Fibroblast of peridontal ligament (primary cell): Measurements from ENCODE around the gene S100A11.

Experiments
- DNase-seq: peaks from one replicate; pipeline ENCODE4 v3.0.0-alpha.2; 2010; ENCODE audit errors: extremely low read depth

The S100A11 gene

DNA sequence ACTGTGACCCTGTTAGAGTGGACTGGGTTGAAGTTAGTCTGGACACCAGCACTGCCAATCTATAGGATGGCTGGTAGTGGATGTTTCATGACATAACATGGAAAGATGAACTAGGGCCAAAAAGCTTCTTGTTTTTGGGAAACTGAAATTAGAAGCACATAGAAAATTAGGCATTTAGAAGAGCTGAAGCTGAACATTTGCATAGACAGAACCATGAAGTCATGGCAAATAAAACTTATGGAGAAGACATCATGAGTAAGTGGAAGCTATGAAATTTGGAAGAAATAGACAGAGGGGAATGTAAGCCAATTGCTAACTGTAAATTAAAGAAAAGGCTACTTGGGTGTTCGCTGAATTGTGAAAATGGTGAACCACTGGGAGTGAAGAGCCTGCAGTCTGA lies 2.7 kb upstream of the S100A11 start:
- no peak for DNase-seq

DNA sequence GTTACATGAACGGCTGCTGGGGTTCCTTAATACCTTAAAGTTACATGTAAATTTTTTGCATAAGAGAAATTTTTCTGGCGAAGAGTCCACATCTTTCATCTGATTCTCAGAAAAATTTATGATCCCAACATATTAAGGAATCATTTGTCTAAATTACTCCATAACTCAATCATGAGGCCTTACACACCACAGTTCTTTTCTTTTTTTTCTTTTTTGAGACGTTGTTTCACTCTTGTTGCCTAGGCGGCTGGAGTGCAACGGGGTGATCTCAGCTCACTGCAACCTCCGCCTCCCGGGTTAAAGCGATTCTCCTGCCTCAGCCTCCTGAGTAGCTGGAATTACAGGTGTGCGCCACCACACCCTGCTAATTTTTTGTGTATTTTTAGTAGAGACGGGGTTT lies 2.1 kb upstream of the S100A11 start:
- no peak for DNase-seq

DNA sequence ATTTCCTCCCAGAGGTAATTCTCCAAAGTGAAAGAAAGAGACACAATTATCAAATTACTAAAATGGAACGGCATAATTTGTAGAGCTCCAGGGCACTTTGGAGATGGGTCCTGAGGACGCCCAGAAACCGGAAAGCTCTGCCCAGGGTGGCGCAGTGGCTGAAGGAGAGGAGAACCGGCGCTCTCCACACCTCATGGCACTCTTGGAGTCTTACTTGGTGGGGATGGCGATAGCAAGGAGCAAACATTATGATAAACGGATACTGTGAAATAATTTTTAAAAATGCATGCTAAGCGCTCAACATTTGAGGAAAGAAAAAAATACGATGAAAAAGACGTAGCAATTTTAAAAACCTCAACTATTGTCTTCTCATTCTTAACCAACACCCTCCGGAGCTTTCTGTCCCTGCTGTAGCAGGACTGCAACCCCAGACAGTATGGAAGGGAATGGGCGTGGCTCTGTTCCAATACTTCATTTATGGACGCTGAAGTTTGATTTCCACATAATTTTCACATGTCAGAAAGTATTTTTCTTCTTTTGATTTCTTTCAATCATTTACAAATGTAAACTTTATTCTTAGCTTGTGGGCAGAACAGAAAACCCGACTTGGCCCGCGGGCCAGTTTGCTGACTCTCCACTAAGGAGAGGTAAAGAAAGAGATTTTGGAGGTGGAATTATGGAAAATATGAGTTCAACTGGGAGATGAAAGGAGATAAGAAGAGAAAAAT lies 1.1 kb downstream of the S100A11 start:
- peak; percentile 48 for DNase-seq

DNA sequence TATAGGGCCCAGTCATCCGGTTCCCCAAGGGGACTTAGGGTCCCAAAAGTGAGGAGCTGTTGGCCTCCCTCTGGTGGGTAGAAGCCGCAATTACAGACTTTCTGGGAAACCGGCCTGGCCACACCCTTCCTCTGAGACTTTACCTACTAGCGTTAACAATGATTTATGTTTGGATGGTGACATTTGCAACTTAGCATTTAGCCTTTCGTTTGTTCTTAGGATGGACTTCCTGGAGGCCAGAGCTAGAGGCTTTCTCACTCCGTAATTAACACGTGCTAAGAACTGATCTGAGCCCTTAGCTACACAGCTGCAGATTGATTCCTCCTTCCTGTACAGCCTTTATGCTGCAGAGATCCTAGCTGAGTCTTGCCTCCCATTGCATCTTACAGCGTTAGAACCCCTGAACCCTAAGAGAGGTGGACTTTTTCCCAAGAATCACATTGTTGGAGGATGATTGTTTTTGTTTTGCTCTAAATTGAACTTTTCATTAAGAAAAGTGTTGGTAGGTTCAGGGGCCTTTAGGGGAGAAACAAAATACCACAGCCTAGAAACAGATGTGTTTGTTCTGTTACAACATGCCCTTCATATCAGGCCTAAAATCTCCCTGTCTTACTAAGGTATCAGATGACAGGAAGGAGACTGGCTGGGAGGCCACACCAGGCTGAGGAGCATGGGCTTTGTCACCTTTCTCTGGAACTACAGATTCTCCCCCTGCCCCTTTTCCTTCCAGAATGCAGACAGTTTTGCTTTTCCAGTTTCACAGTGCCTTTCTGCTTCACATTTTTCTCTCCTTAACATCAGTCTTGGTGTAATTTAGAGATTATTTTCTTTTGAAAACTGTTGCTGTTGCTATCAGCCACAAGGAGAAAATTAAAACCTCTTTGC lies 1.9 kb downstream of the S100A11 start:
- peak; percentile 71 for DNase-seq

DNA sequence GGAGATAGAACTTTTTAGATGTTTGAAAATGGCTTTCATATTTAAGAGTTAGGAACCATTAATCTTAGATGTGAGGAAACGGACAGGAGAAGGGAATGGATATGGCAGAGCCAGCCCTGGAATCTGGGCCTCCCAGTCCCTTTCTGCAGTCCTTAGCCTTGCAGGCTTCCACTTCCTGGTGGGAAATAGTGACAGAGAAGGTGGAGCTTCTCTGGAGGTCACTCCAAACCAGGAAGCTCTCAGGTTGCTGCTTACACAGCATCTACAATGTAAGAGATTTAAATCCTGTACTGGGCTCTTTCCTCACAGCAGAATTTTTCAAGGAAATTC lies 2.5 kb downstream of the S100A11 start:
- no peak for DNase-seq

DNA sequence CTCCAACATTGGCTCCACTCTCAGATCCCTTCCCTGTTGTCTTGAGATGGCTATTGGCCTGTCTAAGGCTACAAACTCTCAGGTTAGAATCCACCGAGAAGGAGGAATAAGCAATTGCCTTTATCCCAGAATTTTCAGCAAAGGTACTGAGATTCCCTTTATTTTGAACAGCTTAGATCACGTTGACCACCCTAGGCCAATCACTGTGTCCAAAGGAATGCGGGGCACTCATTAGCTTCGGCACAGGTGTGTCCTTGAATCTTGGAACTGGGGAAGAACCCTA lies 6.9 kb downstream of the S100A11 start:
- no peak for DNase-seq

DNA sequence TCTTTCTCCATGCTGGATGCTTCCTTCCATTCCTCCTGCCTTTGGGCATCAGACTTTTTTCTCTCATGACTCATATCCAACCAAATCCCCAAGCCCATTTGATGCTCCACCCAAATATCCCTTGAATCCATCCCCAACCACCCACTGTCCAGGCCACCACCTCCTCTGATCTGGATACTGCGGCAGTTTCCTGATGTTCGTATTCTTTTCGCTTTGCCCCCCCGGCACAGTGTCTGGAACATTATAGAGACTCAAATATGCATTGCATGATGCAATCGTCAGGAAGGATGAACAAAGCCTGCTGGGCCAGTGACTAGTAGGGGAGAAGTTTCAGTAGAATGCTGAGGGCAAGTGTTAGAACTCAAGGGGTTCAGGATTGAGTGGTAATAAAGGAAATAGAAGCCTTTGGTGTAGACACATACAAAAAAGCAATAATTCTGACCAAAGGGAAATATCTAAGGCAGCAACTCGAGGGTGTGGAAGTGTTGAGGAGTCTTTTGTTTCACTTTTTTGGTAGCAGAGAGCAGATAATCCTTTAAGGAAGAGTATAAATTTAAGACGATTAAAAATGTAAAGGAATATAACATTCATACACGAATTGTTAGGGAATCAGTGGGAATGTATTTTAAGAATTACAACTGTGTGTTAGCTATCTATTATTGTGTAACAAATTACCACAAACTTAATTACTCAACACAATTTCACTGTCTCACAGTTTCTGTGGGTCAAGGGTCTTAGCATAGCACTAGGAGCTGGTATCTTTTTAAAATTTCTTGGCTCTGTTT lies 7.5 kb downstream of the S100A11 start:
- peak; percentile 36 for DNase-seq

DNA sequence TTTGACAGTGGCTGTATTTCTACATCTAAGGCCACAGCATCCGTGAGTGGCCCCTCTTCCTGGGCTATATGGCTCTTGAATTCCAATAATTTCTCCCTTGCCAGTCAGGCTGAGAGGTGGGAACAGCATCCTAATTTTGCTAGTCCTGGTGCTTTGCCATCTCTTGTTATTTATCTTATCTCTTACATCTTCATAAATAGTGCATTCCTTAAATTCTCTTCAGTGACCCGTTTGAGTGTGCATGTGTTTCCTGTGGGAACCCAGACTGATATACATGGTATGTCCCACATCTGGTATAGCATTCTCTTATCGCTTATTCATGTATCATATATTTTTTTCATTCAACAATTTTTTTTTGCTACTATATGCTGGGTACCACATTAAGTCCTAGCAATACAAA lies 9.9 kb downstream of the S100A11 start:
- DNase-seq: peak; percentile 11

DNA sequence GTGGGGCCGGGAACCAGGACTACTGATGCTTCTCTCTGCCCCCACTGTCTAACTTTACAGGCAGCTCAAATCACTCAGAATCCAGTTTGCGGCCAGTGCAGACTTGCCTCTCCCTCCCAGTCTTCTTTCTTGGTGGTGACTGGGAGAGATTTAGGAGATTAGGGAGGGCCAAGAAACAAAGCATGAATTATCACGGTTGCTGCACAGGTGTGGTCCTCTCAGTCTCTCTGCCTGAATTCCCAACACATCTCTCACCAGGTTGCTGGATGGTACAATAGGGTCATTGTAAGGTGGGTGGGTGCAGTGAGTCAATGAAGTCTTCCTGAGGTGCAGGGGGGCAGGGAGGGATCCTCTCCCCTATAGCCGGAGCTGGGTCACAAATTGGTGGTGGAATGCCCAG lies 12.6 kb downstream of the S100A11 start:
- DNase-seq: no peak

DNA sequence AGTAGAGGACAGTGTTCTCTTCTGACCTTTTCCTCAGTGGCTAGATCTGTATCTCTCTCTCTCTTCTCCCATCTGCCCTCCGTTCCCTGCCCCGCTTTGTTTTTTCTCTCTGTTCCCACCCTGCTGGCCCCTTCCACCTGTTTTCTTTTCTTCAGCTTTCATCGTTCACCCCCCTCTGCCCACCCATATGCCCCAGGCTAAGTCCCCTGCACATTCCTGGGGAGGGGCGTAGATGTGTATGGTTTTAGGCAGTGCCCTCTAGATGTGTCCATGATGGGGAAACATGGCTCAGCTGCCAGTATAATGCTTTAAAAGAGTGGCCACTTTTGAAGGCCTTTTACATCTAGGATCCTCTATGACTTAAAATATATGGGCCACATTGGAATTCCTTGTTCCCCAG lies 13.6 kb downstream of the S100A11 start:
- DNase-seq: no peak

DNA sequence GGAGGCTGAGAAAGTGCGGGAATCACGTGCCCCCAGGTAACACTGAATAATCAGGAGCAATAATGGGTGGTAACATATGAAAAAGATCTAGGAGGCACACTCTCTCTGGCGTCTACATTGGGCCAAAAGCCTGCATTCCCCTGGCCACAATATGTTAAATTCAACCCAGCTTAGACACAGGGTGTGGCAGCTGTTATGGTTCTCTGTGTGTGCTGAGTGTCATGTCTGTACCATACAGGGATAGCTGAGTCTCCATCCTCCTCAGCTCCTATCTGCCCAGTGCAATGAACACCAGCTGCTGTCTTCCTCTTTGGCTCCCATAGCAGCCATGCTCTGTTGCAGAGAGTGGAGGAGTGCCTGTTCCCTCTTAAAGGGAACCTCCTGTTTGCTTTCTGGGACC lies 14.3 kb downstream of the S100A11 start:
- DNase-seq: no peak

DNA sequence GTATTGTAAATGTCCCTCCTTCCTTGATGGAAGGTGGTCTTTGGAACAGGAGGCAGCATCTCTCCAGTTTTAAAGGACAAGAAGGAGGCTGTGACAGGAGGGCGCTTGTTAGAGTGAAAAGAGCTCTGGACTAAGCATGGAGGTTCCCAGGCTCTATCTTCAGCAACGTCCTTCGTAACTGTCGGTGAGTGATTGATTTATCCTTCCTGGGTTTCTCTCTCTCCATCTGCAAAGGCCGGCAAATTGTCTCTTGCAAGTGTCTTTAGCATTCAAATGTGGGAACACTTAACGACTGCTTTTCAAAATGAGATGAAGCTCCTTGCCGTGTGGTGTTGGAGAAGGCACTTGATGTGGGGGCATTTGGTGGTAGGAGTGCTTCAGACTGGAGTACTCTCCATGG lies 15.2 kb downstream of the S100A11 start:
- DNase-seq: no peak

DNA sequence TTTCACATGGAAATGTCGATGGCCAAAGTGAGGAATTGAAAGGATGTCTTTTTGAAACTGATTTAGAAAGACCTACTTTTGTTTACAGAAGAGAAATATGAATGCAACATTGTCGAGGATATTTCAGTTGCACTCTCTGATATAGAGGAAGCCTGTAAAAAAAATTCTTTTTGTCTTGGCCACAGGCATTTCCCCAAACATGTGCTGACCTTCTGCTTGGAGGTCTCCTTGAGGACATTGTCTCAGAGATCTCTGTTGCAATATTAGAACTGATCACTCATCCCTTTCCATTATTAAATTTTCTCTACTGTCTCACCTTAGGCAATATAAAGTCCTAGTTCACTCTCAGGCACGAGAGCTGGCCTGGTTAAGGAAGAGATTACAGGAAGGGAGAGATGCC lies 16.0 kb downstream of the S100A11 start:
- no peak for DNase-seq

DNA sequence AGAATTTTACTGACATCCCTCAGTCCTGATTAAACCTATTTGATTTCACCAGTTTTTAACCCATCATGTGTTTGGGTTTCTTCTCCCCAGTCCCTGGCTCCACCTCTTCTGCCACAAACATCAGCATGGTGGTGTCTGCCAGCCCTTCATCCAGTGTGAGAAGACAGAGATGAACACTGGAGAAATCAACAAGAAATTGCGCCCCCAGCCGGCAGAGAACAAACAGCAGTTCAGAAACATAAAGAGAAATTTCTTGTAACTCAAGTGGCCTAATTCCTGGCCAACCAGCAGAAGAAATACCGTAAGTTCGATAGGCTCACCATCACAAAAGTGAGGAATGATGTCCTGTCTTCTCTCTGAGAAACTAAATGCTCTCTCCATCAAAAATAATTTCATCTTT lies 18.3 kb downstream of the S100A11 start:
- peak; percentile 18 for DNase-seq

DNA sequence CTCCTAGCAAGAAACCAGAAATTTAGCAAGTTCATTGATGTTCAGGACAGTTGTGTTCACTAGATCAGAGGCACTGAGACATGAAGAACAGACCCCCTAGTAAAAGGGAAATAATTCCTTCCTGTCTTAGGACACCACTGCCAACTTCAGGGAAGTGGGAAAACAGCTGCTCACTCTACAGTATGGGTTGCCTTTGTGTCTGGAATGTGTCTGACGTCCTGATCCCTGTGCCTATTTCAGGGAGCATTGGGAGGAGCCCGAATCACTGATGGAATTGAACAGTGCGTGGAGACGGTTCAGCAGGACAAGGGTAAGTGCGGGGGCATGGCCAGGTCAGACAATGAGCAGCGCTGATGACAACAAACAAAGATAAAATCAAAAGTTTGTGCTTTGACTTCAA lies 21.0 kb downstream of the S100A11 start:
- DNase-seq: no peak

DNA sequence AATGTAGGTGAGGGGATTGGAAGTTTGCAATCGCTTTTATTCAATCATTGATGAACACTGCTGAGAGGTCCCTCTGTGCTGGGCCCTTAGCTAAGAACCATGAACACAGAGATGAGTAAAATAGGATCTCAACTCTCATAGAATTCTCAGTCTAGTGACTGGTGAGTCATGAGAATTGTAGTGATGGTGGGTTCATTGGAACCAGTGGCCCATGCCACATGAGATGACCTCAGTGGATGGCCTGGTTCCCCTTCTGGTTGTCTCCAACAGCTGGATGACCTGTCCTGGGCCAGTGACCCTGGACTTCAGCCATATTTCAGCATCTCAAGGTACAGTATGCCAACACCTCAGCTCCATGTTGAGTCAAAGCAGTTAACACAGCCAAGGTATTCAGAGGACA lies 21.9 kb downstream of the S100A11 start:
- no peak for DNase-seq

DNA sequence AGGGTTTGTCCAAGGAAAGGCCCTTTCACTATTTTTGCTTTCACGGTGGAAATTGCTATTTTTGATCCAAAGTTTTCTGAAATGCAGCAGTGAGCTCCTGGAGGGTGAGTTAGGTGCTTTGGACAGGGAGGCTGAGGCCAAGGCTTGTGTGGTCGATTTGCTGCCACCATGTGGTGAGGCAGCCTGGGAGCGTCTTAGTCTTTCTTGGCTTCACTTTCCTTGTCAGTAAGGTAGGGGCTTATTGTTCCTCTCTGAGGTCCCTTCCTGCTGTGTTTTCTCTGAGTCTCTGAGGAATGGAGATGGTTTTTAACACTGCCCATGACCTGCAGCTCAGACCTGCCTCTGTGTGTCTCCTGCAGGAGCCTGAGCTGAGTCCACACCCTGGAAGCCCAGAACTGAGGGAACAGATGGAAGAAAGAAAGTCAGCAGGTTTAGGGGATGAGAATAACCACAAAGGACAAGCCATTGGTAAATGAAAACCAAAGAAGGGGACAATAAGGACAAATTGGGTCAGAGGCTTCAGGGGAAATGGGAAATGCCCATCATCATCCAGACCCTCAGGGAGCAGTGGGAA lies 23.1 kb downstream of the S100A11 start:
- peak; percentile 50 for DNase-seq

DNA sequence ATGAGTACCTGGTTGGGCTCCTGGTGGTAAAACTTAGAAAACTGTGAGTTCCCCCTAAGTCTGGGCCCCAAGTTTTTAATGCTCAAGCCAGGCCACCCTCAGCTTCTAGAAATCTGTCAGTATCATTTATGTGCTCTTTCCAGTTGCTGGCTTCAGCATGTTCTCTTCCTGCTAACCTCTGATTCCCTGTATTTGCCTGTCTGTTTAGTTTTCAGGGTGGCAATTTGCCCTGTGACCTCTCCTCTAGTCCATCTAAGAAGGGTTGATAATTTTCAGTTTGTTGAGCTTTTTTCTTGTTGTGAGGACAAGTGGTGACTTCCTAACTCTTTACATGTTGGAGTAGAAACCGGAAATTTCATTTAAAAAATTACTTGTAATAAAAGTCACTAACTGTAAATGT lies 27.1 kb downstream of the S100A11 start:
- DNase-seq: no peak

DNA sequence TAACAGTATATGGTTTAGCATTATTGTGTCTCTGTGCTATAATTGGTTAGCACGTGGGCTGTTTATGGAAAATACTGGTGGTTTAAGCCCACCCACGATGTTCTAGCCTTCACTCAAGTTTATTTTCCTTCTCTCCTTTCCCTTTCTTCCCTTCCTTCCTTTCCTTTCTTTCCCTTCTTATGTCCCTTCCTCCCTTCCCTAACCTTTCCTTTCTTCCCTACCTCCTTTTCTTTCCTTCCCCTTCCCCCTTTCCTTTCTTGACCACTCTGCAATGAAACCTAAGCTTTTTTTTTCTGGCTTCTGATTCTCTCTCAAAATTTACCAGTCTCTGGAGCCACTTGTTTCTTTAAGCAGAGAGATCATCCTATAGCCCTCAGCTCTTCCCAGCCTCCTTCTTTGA lies 29.8 kb downstream of the S100A11 start:
- DNase-seq: no peak

DNA sequence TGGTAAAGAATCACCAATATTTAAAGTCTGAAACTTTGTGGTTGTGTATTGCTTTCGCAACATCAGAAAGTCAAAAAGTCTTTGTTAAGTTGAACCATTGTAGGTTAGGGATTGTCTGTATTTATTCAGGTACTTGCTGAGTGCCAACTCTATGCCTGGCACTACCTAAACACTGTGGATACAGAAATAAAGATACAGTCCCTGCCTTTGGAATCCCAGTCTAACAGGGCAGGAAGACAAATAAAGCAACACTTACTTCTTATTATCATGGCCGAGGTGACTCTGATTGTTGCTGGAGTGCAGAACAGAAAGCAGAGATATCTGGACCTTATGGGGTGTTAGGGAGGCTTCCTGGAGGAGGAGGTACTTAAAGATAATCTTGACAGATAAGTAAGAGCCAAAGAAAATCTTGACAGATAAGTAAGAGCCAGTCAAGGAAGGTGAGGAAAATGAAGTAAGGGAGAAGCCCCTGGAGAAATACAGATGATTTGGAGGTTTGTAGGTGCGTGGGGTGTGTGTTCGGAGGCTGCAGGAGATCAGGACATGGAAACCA lies 31.4 kb downstream of the S100A11 start:
- DNase-seq: no peak

DNA sequence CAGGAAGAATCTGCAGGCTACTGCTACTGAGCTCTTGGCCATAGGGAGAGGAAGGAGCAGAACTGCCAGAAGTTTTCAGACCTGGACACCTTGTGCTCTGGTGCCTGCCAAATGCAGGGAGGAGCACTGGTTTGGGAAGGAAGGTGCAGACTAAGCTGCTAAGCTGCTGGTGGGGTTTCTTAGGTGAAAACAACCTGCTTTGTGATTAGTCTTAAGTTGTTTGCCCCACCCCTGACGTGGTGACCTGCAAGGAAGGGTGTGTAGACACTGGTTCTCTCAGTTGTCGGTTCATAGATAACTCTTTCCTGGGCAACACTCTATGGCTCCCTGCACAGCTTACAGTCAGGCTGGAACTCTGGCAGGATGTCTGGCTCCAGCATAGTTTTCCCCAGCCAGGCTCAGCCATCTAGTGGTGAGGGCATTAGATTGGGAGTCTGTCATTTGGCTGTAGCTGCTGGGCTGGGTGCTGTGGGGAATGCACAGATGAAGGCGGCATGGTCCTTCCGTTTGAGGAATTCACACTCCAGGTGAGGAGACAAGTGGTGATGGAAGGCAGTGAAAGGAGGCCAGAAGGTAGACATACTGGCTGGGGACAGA lies 32.9 kb downstream of the S100A11 start:
- DNase-seq: no peak

DNA sequence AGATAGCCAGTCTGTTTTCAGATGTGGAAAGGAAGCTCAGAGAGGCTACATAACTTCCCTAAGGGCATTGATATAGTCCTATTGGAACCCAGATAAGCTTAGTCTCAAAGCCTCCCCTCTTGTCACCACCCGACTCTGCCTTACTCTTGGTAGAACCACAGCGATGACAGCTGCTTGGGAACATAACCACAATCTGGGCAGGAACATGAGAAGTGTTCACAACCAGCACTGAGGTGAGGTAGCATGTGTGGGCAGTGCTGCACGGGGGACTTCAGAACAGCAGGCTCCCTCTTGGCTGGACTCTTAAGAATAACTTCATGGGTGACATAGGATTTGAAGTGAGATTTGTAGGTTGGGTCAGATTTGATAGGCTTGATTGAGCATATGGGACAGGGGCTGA lies 33.8 kb downstream of the S100A11 start:
- DNase-seq: no peak
